ENCODE measurements around the gene CDKL1. TPM values are rescaled to one million over a fixed set of nuclear protein-coding genes. Genes with fewer than 3 reads are reported as not detected.
"Not testable (repeated sequence)": the region's sequence is repeated elsewhere in the genome, so short reads cannot be mapped to it uniquely, and the experiment has no call there.

Gene CDKL1
- total and polyA plus RNA-seq, 2 experiments from 2014 or later, result 1.9 to 13.1 TPM

GRCh38 chr14:50359631-50360030 lies 37.0 kb downstream of the CDKL1 start:
- TF ChIP-seq EZH2 (IDR thresholded peaks at IDR 0.05; ENCODE audit: borderline replicate concordance) (no peak), EZH2phosphoT487 (IDR thresholded peaks at IDR 0.05; ENCODE audit: low read depth, severe bottlenecking, unreplicated experiment) (no peak), CTCF (IDR thresholded peaks at IDR 0.05; ENCODE audit: poor library complexity) (no peak)
- WGBS (ENCODE audit: low lambda C conversion rate, missing lambda C conversion rate), result 85% methylated on average over 5 of the region's 5 CpGs
- H2AFZ ChIP-seq, result no peak overlapping the region
- no peaks in the 10 kb centered on the region for H4K20me1 ChIP-seq (ENCODE audit: insufficient read depth, poor library complexity, severe bottlenecking)
- H3K4me2 ChIP-seq, result no peak overlapping the region
- no peaks in the 10 kb centered on the region for H3K9me3 ChIP-seq (ENCODE audit: low read depth)
- H3K9me2 ChIP-seq (replicated peaks; ENCODE audit: insufficient read depth), result no peaks in the 10 kb centered on the region
- no peak overlapping the region for H3K4me3 ChIP-seq
- no peaks in the 10 kb centered on the region for H3K27me3 ChIP-seq
- DNase-seq (ENCODE audit: low spot score), result no peak
- H3K36me3 ChIP-seq (replicated peaks; ENCODE audit: insufficient read depth, low read depth), result no peaks in the 10 kb centered on the region
- H3K4me1 ChIP-seq (ENCODE audit: insufficient read depth), result peaks cover 5% of the 10 kb centered on the region
- H3K27ac ChIP-seq, result no peak overlapping the region
- no peaks in the 10 kb centered on the region for H3K79me2 ChIP-seq

GRCh38 chr14:50357753-50358395 lies 38.8 kb downstream of the CDKL1 start:
- Histone ChIP-seq H3K79me2 (no peaks in the 10 kb centered on the region), H4K20me1 (ENCODE audit: insufficient read depth, poor library complexity, severe bottlenecking) (no peaks in the 10 kb centered on the region), H3K9me2 (replicated peaks; ENCODE audit: insufficient read depth) (no peaks in the 10 kb centered on the region), H3K4me1 (ENCODE audit: insufficient read depth) (no peaks in the 10 kb centered on the region), H3K4me3 (no peak overlapping the region), H3K36me3 (replicated peaks; ENCODE audit: insufficient read depth, low read depth) (no peaks in the 10 kb centered on the region), H3K9me3 (ENCODE audit: low read depth) (no peaks in the 10 kb centered on the region), H2AFZ (no peak overlapping the region), H3K4me2 (no peak overlapping the region), H3K27me3 (no peaks in the 10 kb centered on the region), H3K27ac (no peak overlapping the region)
- no peak for DNase-seq (ENCODE audit: low spot score)
- TF ChIP-seq EZH2 (IDR thresholded peaks at IDR 0.05; ENCODE audit: borderline replicate concordance) (no peak), EZH2phosphoT487 (IDR thresholded peaks at IDR 0.05; ENCODE audit: low read depth, severe bottlenecking, unreplicated experiment) (no peak), CTCF (IDR thresholded peaks at IDR 0.05; ENCODE audit: poor library complexity) (no peak)
- WGBS (ENCODE audit: low lambda C conversion rate, missing lambda C conversion rate), result 88% methylated on average over 4 of the region's 4 CpGs

GRCh38 chr14:50357124-50357523 lies 39.6 kb downstream of the CDKL1 start:
- TF ChIP-seq CTCF (IDR thresholded peaks at IDR 0.05; ENCODE audit: poor library complexity), result no peak
- no peak for TF ChIP-seq EZH2phosphoT487 (IDR thresholded peaks at IDR 0.05; ENCODE audit: low read depth, severe bottlenecking, unreplicated experiment)
- no peak for TF ChIP-seq EZH2 (IDR thresholded peaks at IDR 0.05; ENCODE audit: borderline replicate concordance)
- H3K4me1 ChIP-seq (ENCODE audit: insufficient read depth), result no peaks in the 10 kb centered on the region
- no peak overlapping the region for H3K4me2 ChIP-seq
- H3K79me2 ChIP-seq, result no peaks in the 10 kb centered on the region
- no peaks in the 10 kb centered on the region for H4K20me1 ChIP-seq (ENCODE audit: insufficient read depth, poor library complexity, severe bottlenecking)
- no peak overlapping the region for H3K4me3 ChIP-seq
- H3K27ac ChIP-seq, result no peak overlapping the region
- H3K36me3 ChIP-seq (replicated peaks; ENCODE audit: insufficient read depth, low read depth), result no peaks in the 10 kb centered on the region
- WGBS (ENCODE audit: low lambda C conversion rate, missing lambda C conversion rate), result 93% methylated on average over 6 of the region's 6 CpGs
- H3K27me3 ChIP-seq, result no peaks in the 10 kb centered on the region
- H2AFZ ChIP-seq, result no peak overlapping the region
- no peaks in the 10 kb centered on the region for H3K9me3 ChIP-seq (ENCODE audit: low read depth)
- no peaks in the 10 kb centered on the region for H3K9me2 ChIP-seq (replicated peaks; ENCODE audit: insufficient read depth)
- no peak for DNase-seq (ENCODE audit: low spot score)

- H3K9me3 ChIP-seq (ENCODE audit: low read depth); H3K79me2 ChIP-seq; H3K4me2 ChIP-seq; H3K9me2 ChIP-seq (replicated peaks; ENCODE audit: insufficient read depth); H3K4me1 ChIP-seq (ENCODE audit: insufficient read depth); H4K20me1 ChIP-seq (ENCODE audit: insufficient read depth, poor library complexity, severe bottlenecking); H3K36me3 ChIP-seq (replicated peaks; ENCODE audit: insufficient read depth, low read depth); H3K4me3 ChIP-seq; H3K27ac ChIP-seq; H2AFZ ChIP-seq; H3K27me3 ChIP-seq; DNase-seq (ENCODE audit: low spot score): not testable (repeated sequence)
- 97% methylated on average over 3 of the region's 3 CpGs for WGBS (ENCODE audit: low lambda C conversion rate, missing lambda C conversion rate)
These were observed 40.4 kb downstream of the CDKL1 start for GRCh38 chr14:50356283-50356682.
